Breast epithelium (tissue), 4 donors: ENCODE data around the gene MYO9B. TPM values are rescaled to one million over a fixed set of nuclear protein-coding genes. Genes with fewer than 3 reads are reported as not detected.

ENCODE experiments used
- DNase-seq, 2 donors: peaks; one replicate each; pipeline ENCODE4 v3.0.0-alpha.2; 2019; ENCODE audit warnings: low spot score in 2 of 2
- H3K27ac ChIP-seq, 2 donors: fragments of 200-600 bp; sonication (generic) in 1 of 2; one replicate each; pipeline ENCODE4 v1.5.1; 2016 to 2019; ENCODE audit warnings: mild to moderate bottlenecking in 1 of 2
- H3K27me3 ChIP-seq, 2 donors: fragments of 200-600 bp; sonication (generic) in 1 of 2; one replicate each; pipeline versions ENCODE4 v1.5.1 to v1.6.0; 2017 to 2019; ENCODE audit warnings: control low read depth in 1 of 2, mild to moderate bottlenecking in 1 of 2
- H3K36me3 ChIP-seq: fragments of 200-600 bp; one replicate; pipeline ENCODE4 v1.5.1; 2019
- H3K4me1 ChIP-seq, 2 donors: fragments of 200-600 bp; sonication (generic); one replicate each; pipeline ENCODE4 v1.5.1; 2016 to 2019; ENCODE audit warnings: control low read depth in 1 of 2
- H3K4me3 ChIP-seq, 3 donors: fragments of 200-600 bp; sonication (generic); 1 replicate in 2 of 3; 2 replicates in 1 of 3; pipeline ENCODE4 v1.5.1; 2016 to 2019; ENCODE audit warnings: mild to moderate bottlenecking in 3 of 3, moderate library complexity in 2 of 3
- H3K9me3 ChIP-seq, 2 donors: fragments of 200-600 bp; sonication (generic) in 1 of 2; one replicate each; pipeline ENCODE4 v1.5.1; 2016 to 2019; ENCODE audit warnings: control low read depth in 1 of 2
- POLR2A ChIP-seq: fragments of 450-650 bp; IDR thresholded peaks from one replicate; pipeline ENCODE4 v1.6.1; 2016; ENCODE audit warnings: antibody characterized with exemption, mild to moderate bottlenecking, moderate library complexity
- POLR2AphosphoS5 ChIP-seq, 3 donors: sonication (generic); formaldehyde crosslinking; IDR thresholded peaks; one replicate each; pipeline ENCODE4 v1.6.1; 2017; ENCODE audit warnings: antibody characterized with exemption in 3 of 3
- intact Hi-C: fragments of 100-400 bp; cut with DNase I; formaldehyde crosslinking; loops from one replicate; pipeline ENCODE4 v1.15.1; 2023; ENCODE audit warnings: low total_unique reads
- total RNA-seq, 3 donors: library from RNA; depleted of rRNA; stranded (reverse); fragments of >200 nt; gene quantifications; one replicate each; pipeline ENCODE4 v1.1.0, GENCODE V29; 2016
- TF ChIP-seq, protein P1 (sequence below), 3 donors: fragments of 450-650 bp; IDR thresholded peaks; one replicate each; pipeline ENCODE4 v1.5.1; 2016 to 2017; ENCODE audit warnings: antibody characterized with exemption in 3 of 3, mild to moderate bottlenecking in 3 of 3, moderate library complexity in 3 of 3

MYO9B gene
- total RNA-seq, 3 donors from 2014 or later = 76.0 to 79.5 (median 77.4) TPM

DNA sequence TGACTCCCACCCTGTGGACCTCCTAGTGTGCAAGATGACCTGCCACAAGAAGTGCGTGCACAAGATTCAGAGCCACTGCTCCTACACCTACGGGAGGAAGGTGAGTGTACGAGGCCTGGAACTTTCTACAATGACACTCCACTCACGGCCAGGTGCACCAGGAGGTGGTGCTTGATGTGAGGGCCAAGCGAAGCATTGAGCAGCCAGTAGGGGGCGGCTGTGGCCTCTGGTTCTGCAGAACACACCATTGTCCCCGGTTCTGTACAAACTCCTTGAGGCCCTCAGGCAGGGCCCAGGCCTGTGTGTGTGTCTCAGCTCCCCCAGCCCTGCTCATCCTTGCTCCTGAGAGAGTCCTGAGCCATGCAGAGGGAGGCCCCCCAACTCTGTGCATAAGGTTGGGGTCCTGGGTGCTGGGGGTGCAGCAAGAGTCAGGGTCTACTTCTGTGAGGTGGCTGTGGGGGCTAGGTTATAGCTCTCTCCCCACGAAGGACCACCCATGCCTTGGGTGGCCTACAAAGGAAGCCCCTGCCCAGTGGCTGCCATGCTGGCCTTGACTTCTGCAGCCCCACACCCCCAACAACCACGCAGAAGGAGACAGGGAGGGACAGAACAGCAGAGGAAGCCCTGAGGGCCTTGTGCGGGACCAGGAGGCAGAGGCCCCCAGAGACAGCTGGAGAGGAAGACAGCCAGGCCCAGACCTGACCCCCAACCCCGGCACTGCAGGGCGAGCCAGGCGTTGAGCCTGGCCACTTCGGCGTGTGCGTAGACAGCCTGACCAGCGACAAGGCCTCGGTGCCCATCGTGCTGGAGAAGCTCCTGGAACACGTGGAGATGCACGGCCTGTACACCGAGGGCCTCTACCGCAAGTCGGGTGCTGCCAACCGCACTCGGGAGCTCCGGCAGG, 129.9 kb downstream of the MYO9B start:
- H3K27me3 ChIP-seq = no peaks in the 10 kb centered on the region
- TF ChIP-seq, protein P1, sequence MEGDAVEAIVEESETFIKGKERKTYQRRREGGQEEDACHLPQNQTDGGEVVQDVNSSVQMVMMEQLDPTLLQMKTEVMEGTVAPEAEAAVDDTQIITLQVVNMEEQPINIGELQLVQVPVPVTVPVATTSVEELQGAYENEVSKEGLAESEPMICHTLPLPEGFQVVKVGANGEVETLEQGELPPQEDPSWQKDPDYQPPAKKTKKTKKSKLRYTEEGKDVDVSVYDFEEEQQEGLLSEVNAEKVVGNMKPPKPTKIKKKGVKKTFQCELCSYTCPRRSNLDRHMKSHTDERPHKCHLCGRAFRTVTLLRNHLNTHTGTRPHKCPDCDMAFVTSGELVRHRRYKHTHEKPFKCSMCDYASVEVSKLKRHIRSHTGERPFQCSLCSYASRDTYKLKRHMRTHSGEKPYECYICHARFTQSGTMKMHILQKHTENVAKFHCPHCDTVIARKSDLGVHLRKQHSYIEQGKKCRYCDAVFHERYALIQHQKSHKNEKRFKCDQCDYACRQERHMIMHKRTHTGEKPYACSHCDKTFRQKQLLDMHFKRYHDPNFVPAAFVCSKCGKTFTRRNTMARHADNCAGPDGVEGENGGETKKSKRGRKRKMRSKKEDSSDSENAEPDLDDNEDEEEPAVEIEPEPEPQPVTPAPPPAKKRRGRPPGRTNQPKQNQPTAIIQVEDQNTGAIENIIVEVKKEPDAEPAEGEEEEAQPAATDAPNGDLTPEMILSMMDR (IDR thresholded peaks at IDR 0.05) = peak in 2 of 3 donors; percentile 66 to 69
- no peak for TF ChIP-seq POLR2A
- no peak overlapping the region for H3K4me3 ChIP-seq
- no peaks in the 10 kb centered on the region for H3K9me3 ChIP-seq
- H3K27ac ChIP-seq = no peak overlapping the region
- no peaks in the 10 kb centered on the region for H3K36me3 ChIP-seq
- peak; percentile 60 to 71 for DNase-seq
- intact Hi-C loops = no loop called here
- H3K4me1 ChIP-seq = no peaks in the 10 kb centered on the region

DNA sequence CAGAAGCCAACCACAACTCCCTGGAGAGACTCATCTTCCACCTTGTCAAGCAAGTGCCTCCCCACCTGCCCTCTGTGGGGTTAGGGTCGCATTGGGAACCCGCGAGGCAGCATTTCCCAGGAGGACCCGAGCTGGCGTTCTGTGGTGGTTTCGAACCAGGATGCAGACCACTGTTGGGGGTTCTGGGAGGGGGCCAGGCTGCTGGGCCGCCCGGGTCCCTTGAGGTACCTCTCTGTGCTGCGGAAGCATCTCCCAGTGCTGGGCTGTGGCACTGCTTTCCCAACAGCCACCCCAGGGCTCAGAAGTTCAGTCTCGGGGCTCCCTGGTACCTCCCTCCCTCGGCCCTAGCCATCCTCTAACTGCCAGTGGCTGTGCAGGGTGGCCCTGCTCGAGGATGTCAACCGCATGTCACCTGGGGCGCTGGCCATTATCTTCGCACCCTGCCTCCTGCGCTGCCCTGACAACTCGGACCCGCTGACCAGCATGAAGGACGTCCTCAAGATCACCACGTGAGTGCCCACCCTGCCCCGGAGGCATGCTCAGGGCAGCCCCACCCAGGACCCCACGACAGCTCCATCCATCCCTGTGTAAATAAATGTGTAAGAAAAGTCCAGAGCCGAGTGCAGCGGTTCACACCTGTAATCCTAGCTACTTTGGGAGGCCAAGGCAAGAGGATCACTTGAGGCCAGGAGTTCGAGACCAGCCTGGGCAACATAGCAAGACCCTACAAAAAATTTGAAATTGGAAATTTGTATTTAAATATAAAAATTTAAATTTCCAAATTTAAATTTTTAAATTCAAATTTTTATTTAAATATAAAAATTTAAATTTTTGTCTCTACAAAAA, 131.4 kb downstream of the MYO9B start:
- TF ChIP-seq POLR2A (no peak), POLR2AphosphoS5 (IDR thresholded peaks at IDR 0.05) (no peak)
- TF ChIP-seq, protein P1 (IDR thresholded peaks at IDR 0.05) = no peak
- intact Hi-C loops = no loop called here
- Histone ChIP-seq H3K4me3 (no peak overlapping the region), H3K27me3 (no peaks in the 10 kb centered on the region), H3K27ac (no peak overlapping the region), H3K4me1 (no peaks in the 10 kb centered on the region), H3K36me3 (no peaks in the 10 kb centered on the region), H3K9me3 (no peaks in the 10 kb centered on the region)
- DNase-seq = no peak

DNA sequence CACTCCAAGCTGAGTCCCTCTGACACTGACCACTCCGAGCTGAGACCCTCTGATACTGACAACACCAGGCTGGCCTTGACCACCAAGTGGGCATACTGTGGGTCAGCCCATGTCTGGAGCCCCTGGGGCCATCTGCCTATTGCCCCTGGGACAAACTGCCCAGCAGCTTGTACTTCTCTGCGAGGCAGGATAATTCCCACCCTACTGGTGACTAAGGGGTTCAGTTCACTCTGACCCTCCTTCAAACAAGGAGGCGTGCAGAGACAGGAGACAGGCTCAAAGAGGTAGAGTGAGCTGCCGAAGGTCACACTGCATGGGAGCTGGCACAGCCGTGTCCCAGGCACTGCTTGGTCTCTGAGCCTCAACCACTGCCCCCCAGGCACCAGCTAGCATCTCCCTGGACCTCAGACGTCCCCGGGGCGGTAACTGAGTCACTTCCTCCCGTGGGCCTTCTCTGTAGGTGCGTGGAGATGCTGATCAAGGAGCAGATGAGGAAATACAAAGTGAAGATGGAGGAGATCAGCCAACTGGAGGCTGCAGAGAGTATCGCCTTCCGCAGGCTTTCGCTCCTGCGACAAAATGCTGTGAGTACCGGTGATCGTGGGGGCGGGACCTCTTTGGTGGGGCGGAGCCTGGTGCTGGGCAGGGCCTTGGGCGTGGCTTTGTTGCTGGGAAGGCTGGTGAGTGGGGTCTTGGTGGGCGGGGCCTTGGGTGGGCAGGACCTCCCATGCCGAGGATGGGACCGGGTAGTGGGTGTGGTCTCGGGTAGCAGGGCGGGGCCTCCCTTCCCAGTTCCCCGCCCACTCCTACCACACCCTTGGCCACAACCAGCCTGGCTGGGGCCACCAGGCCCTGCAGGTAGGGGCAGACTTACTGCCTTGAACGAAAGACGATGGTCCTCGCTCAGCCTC, 133.8 kb downstream of the MYO9B start:
- H3K36me3 ChIP-seq = no peaks in the 10 kb centered on the region
- intact Hi-C loops = no loop called here
- no peak for DNase-seq

DNA sequence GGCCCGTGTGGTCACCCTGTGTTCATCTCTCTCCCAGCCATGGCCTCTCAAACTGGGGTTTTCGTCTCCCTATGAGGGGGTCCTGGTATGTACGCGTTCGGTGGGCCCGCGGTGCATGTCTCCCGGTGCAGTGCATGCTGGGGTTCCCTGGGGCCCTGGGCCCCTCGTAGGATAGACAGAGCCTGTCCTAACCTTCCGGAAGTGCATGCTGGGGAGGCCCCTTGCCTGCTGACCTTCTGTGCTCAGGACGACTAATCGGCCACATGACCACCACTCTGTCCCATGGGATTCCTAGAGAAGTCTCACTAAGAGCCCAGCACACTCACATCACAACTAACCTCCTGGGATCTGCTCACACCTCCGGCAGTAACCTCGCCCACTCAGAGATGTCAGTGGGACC, 134.7 kb downstream of the MYO9B start:
- Histone ChIP-seq H3K4me3 (no peak overlapping the region), H3K27ac (no peak overlapping the region), H3K4me1 (peaks cover 0 to 4% of the 10 kb centered on the region in 2 donors), H3K9me3 (no peaks in the 10 kb centered on the region), H3K36me3 (no peaks in the 10 kb centered on the region), H3K27me3 (no peaks in the 10 kb centered on the region)
- TF ChIP-seq, protein P1 (IDR thresholded peaks at IDR 0.05) = no peak
- TF ChIP-seq POLR2AphosphoS5 (IDR thresholded peaks at IDR 0.05) (no peak), POLR2A (no peak)
- intact Hi-C loops = no loop called here
- no peak for DNase-seq

More for the DNA sequence above, 133.8 kb downstream of the MYO9B start:
- Histone ChIP-seq H3K27ac (no peak overlapping the region), H3K9me3 (no peaks in the 10 kb centered on the region), H3K4me3 (no peak overlapping the region), H3K27me3 (no peaks in the 10 kb centered on the region), H3K4me1 (no peaks in the 10 kb centered on the region)
- TF ChIP-seq POLR2AphosphoS5 (IDR thresholded peaks at IDR 0.05) = no peak
- TF ChIP-seq POLR2A = no peak
- TF ChIP-seq, protein P1 (IDR thresholded peaks at IDR 0.05) = no peak
